OCI-LY1 (cell line): ENCODE measurements around the gene NSUN3.

Experiments used
- H2AFZ ChIP-seq: fragments of 200-600 bp; sonication (generic), shearing (Covaris generic); 2 replicates; pipeline ENCODE4 v1.6.0; 2014; ENCODE audit warnings: antibody characterized with exemption, mild to moderate bottlenecking, low read length
- H3F3A ChIP-seq: fragments of 200-600 bp; sonication (generic), shearing (Covaris generic); 2 replicates; pipeline ENCODE4 v1.6.0; 2014; ENCODE audit warnings: mild to moderate bottlenecking, antibody characterized with exemption, low read length, moderate library complexity; ENCODE audit not compliant: insufficient read depth
- H3K27ac ChIP-seq: fragments of 200-600 bp; sonication (generic); 2 replicates; pipeline ENCODE4 v1.5.1; 2014; ENCODE audit warnings: low read length, mixed run types, mild to moderate bottlenecking, low read depth; ENCODE audit not compliant: poor library complexity, severe bottlenecking
- H3K27me3 ChIP-seq: fragments of 200-600 bp; sonication (generic); 2 replicates; pipeline ENCODE4 v1.6.0; 2014; ENCODE audit warnings: antibody characterized with exemption, mild to moderate bottlenecking, low read length, moderate library complexity; ENCODE audit not compliant: insufficient read depth
- H3K36me3 ChIP-seq: fragments of 200-600 bp; sonication (generic); 2 replicates; pipeline ENCODE4 v1.6.1; 2014; ENCODE audit warnings: mild to moderate bottlenecking, antibody characterized with exemption, low read length, moderate library complexity, mixed read lengths; ENCODE audit not compliant: insufficient read depth
- H3K4me1 ChIP-seq: fragments of 200-600 bp; sonication (generic); 2 replicates; pipeline ENCODE4 v1.5.1; 2014; ENCODE audit warnings: mild to moderate bottlenecking, low read length, moderate library complexity; ENCODE audit not compliant: insufficient read depth, severe bottlenecking
- H3K4me2 ChIP-seq: fragments of 200-600 bp; sonication (generic), shearing (Covaris generic); 2 replicates; pipeline ENCODE4 v1.6.1; 2014; ENCODE audit warnings: low read length
- H3K4me3 ChIP-seq: fragments of 200-600 bp; sonication (generic); 2 replicates; pipeline ENCODE4 v1.5.1; 2014; ENCODE audit warnings: low read length, low read depth, mild to moderate bottlenecking, mixed read lengths; ENCODE audit not compliant: poor library complexity, severe bottlenecking
- H3K79me2 ChIP-seq: fragments of 200-600 bp; shearing (Covaris generic); 2 replicates; pipeline ENCODE4 v1.6.1; 2016; ENCODE audit warnings: mixed run types, low read length, mixed read lengths; ENCODE audit not compliant: insufficient read depth
- H3K9ac ChIP-seq: fragments of 200-600 bp; sonication (generic), shearing (Covaris generic); 2 replicates; pipeline ENCODE4 v1.6.1; 2014; ENCODE audit warnings: mild to moderate bottlenecking, low read length, mixed read lengths
- H3K9me2 ChIP-seq: fragments of 200-600 bp; sonication (generic), shearing (Covaris generic); 2 replicates; pipeline ENCODE4 v1.6.1; 2014; ENCODE audit warnings: low read depth, mild to moderate bottlenecking, low read length, mixed read lengths
- H3K9me3 ChIP-seq: fragments of 200-600 bp; shearing (Covaris generic); 2 replicates; pipeline ENCODE4 v1.6.1; 2014; ENCODE audit warnings: low read length, mixed read lengths
- H4K20me1 ChIP-seq: fragments of 200-600 bp; sonication (generic), shearing (Covaris generic); 2 replicates; pipeline ENCODE4 v1.6.0; 2016; ENCODE audit warnings: mild to moderate bottlenecking, low read length; ENCODE audit not compliant: insufficient read depth
- CTCF ChIP-seq: fragments of 200-600 bp; sonication (generic), shearing (Covaris generic); IDR thresholded peaks from 2 replicates; pipeline ENCODE4 v1.5.1; 2017; ENCODE audit warnings: mild to moderate bottlenecking, antibody characterized with exemption, low read length, moderate library complexity, mixed read lengths
- EZH2 ChIP-seq: fragments of 200-600 bp; sonication (generic), shearing (Covaris generic); IDR thresholded peaks from 2 replicates; pipeline ENCODE4 v1.8.0; 2017; ENCODE audit warnings: borderline replicate concordance, mixed run types, mild to moderate bottlenecking, antibody characterized with exemption, low read length, moderate library complexity, mixed read lengths

The NSUN3 gene

GRCh38 chr3:94130690-94131089 lies 67.8 kb downstream of the NSUN3 start:
- Histone ChIP-seq H3F3A (no peaks in the 10 kb centered on the region), H3K9me3 (no peaks in the 10 kb centered on the region), H3K36me3 (peaks cover 16% of the 10 kb centered on the region; the same call in 1 of the 2 replicates), H3K9me2 (no peaks in the 10 kb centered on the region), H3K4me3 (no peak overlapping the region), H4K20me1 (no peaks in the 10 kb centered on the region), H3K4me2 (no peak overlapping the region), H3K79me2 (no peaks in the 10 kb centered on the region), H3K9ac (no peak overlapping the region), H3K27me3 (no peaks in the 10 kb centered on the region), H3K4me1 (no peaks in the 10 kb centered on the region), H3K27ac (no peak overlapping the region), H2AFZ (no peak overlapping the region)
- TF ChIP-seq EZH2 (no peak), CTCF (no peak)

GRCh38 chr3:94132777-94133176 lies 69.9 kb downstream of the NSUN3 start:
- Histone ChIP-seq H3K9me3 (no peaks in the 10 kb centered on the region), H3K27me3 (no peaks in the 10 kb centered on the region), H2AFZ (no peak overlapping the region), H3K36me3 (peaks cover 6% of the 10 kb centered on the region; the same call in 1 of the 2 replicates), H3K9me2 (no peaks in the 10 kb centered on the region), H3K9ac (no peak overlapping the region), H3K4me1 (no peaks in the 10 kb centered on the region), H3K27ac (no peak overlapping the region), H4K20me1 (no peaks in the 10 kb centered on the region), H3K79me2 (no peaks in the 10 kb centered on the region), H3K4me2 (no peak overlapping the region), H3F3A (no peaks in the 10 kb centered on the region), H3K4me3 (no peak overlapping the region)
- no peak for TF ChIP-seq EZH2
- TF ChIP-seq CTCF: no peak

- H3K79me2 ChIP-seq: no peaks in the 10 kb centered on the region
- no peaks in the 10 kb centered on the region for H3F3A ChIP-seq
- H4K20me1 ChIP-seq: no peaks in the 10 kb centered on the region
- no peaks in the 10 kb centered on the region for H3K9me3 ChIP-seq
- H2AFZ ChIP-seq: no peak overlapping the region
- no peak for TF ChIP-seq EZH2
- TF ChIP-seq CTCF: no peak
- no peak overlapping the region for H3K27ac ChIP-seq
- H3K4me2 ChIP-seq: no peak overlapping the region
- no peaks in the 10 kb centered on the region for H3K27me3 ChIP-seq
- no peak overlapping the region for H3K4me3 ChIP-seq
- H3K9me2 ChIP-seq: no peaks in the 10 kb centered on the region
- H3K36me3 ChIP-seq: no peaks in the 10 kb centered on the region
- no peak overlapping the region for H3K9ac ChIP-seq
- H3K4me1 ChIP-seq: no peaks in the 10 kb centered on the region
Measured at GRCh38 chr3:94136133-94136532, 73.3 kb downstream of the NSUN3 start.
